ENCODE data around the gene IRF5.
A peak's percentile ranks its signal among the peaks of the same experiment; 100 is the strongest.
"Not testable (repeated sequence)": the region's sequence is repeated elsewhere in the genome, so short reads cannot be mapped to it uniquely, and the experiment has no call there.

The IRF5 gene

DNA sequence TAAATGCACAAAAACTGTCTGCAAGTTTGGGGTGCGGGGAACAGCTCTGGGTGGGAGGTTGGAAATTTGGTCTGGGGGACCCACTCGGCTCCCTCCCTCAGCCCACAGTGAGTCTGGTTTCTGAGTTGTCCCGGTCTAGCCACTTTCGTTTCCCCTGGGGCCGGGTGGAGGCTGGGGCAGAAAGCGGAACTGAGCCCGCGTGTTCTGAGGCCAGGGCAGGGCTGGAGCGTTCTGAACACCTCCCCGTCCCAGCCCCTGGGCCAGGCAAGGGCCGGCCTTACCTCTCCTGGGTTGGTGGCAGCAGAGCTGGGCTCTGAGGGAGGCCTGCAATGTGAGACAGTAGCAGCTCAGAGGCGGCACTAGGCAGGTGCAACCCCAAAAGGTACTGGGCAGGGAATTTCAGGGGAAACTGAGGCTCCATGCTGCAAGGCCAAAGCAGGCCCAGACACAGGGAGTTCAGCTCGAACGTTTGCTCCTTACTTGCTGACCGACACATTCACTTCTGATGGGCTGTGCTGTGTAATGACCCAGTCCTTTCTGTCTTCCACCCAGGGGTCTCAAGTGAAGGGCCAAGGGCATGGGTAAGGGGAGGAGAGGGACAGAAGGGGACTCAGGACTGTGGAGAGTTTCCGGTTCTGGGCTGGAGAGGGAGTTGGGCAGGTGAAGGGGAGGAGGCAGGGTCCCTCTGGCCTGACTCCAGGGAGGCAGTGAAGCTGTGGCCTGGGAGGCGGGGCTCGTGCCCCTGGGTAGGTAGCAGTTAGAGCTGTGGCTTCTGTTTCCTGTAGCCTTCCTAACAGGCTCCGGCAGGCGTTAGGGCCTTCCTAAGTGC is 3.0 kb downstream of the IRF5 start:
- DNase-seq = no peak

DNA sequence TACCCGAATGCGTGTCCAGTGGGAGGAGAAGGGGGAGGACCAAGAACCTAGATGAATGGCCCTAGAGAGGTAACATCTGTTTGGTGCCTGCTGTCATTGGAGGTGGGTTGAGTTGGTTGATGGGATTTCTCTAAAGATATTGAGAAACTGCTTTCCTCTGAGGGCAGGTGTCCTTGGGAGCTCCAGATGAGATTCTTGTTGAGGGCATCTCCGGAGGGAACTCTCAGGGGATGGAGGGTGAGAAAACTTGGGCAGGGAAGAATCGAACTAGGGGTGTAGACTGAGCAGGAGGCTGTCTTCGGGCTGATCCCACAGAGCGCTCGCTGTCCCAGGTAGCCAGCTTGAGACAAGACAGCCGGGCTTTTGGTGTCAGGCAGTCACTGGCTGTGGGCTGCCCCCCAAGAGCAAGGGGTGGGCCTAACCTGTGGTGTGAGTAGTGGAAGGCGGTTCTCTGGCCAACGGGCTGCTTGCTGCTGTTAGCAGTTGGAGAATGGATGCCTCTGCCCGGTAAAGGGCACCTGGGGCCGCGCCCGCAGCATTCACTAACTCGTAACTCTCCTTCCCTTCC is 3.7 kb downstream of the IRF5 start:
- DNase-seq = no peak

DNA sequence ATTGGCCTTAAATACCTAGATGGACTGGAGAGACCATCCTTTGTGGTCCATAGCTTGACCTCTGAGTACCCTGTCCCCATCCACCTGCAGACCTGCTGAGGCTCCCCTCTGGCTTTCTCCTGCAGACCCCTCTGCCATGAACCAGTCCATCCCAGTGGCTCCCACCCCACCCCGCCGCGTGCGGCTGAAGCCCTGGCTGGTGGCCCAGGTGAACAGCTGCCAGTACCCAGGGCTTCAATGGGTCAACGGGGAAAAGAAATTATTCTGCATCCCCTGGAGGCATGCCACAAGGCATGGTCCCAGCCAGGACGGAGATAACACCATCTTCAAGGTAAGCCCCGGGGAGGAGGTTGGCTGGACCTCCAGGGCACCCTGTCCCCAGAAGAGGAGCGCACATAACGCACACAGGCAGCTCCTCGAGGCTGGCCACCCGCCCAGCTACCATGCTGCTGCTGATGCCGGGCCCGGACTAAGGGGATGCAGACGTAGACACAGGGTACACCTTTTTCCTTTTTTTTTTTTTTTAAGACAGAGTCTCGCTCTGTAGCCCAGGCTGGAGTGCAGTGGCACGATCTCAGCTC is 4.3 kb downstream of the IRF5 start:
- no peak for DNase-seq

DNA sequence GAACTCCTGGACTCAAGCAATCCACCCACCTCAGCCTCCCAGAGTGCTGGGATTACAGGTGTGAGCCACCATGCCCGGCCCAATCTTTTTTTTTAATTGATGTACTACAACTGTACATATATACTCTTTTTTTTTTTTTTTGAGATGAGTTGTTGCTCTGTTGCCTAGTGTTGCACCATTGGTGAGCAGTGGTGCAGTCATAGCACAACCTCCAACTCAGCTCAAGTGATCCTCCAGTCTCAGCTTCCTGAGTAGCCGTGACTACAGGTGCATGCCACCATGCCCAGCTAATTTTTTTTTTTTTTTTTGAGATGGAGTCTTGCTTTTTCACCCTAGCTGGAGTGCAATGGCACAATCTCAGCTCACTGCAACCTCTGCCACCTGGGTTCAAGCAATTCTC is 5.5 kb downstream of the IRF5 start:
- DNase-seq = not testable (repeated sequence)

- no peak for DNase-seq
Measured at GRCh38 chr7:128944487-128945236, 6.9 kb downstream of the IRF5 start.

GRCh38 chr7:128945668-128946366 is 8.1 kb downstream of the IRF5 start:
- DNase-seq = no peak

GRCh38 chr7:128946936-128947830 is 9.5 kb downstream of the IRF5 start:
- DNase-seq = no peak

DNA sequence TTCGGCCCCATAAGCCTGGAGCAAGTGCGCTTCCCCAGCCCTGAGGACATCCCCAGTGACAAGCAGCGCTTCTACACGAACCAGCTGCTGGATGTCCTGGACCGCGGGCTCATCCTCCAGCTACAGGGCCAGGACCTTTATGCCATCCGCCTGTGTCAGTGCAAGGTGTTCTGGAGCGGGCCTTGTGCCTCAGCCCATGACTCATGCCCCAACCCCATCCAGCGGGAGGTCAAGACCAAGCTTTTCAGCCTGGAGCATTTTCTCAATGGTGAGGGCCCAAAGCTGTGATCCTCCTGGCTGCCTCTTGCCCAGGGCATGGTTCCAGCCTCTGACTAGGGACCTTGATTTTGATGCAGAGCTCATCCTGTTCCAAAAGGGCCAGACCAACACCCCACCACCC is 10.1 kb downstream of the IRF5 start:
- no peak for DNase-seq

- no peak for DNase-seq
Measured at GRCh38 chr7:128948312-128948973, 10.7 kb downstream of the IRF5 start.

DNA sequence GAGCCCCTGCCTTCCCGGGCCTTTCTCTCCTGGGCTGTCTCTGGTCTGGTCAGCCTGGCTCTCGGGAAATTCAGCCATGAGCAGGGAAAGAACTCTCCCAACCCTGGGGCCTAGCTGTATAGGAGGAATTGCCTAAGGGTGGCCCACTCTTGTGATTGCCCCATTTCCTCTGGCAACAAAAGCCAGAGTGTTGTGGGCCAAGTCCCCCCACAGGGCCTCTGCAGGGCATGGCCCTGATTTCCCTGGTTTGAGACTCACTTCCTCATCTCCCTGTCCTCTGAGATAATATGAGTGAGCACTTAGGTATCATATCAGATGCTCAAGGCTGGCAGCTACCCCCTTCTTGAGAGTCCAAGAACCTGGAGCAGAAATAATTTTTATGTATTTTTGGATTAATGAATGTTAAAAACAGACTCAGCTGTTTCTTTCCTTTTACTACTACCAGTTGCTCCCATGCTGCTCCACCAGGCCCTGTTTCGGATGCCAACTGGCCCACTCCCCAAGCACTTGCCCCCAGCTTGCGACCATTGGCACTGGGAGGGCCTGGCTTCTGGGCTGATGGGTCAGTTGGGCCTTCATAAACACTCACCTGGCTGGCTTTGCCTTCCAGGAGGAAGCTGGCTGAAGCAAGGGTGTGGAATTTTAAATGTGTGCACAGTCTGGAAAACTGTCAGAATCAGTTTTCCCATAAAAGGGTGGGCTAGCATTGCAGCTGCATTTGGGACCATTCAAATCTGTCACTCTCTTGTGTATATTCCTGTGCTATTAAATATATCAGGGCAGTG is 11.4 kb downstream of the IRF5 start:
- DNase-seq = no peak

DNA sequence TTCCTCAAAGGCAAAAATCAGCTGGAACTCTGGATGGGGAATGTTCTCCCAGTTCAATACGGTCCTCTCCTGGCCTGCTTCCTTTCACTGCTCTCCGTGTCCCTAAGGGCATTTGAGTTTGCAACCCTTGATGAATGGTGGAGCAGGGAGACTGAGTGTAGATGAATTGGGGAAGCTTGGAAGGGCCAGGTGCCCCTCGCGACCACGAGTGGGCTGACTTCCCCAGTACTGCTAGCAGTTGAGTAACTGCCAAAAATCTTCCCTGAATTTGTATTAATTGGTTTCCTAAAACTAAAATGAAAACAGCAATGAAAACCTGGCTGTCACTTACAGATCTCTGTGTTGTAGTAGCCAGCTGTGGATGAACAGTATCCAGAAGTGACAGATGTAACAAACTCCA is 13.6 kb downstream of the IRF5 start:
- no peak for DNase-seq

- no peak for DNase-seq
Measured at GRCh38 chr7:128954150-128954549, 16.4 kb downstream of the IRF5 start.

GRCh38 chr7:128954830-128955802 is 17.4 kb downstream of the IRF5 start:
- peak; percentile 8 for DNase-seq

DNA sequence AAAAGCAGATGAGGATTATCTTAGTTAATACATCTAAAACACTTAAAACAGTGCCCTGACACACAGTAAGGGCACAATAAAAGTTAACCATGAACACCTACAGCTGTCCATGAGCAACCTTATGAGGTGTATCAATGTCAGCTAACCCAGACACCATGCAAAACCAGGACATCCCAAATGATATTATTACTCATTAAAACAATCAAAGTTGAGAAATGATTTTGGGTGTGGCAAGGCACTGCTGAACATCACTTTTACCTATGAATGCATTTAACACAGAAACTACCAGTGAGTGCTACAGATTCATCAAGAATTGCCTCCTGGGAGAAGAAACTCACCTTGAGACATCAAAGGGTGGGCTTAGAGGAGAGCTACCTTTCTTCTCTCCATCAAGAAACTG is 18.3 kb downstream of the IRF5 start:
- DNase-seq = no peak

DNA sequence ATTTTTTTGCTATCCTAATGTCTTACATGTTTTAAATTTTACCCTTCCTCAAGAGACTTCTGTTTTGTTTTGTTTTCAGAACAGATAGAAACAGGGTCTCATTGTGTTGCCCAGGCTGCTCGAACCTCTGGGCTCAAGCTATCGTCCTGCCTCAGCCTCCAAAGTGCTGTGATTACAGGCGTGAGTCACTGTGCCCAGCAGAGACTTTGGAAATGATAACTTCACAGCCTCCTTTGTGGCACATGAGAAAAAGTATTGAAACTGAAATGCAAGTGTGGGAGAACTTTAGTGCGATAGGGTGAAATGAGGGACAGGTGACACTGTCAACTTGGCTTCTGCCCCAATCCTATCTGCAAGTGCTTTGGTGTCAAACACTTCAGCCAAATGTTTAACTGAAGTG is 21.6 kb downstream of the IRF5 start:
- DNase-seq = no peak

GRCh38 chr7:128961030-128961659 is 23.4 kb downstream of the IRF5 start:
- no peak for DNase-seq

GRCh38 chr7:128962899-128963298 is 25.2 kb downstream of the IRF5 start:
- DNase-seq = no peak

- DNase-seq = no peak
Measured at GRCh38 chr7:128963327-128963757, 25.6 kb downstream of the IRF5 start.

DNA sequence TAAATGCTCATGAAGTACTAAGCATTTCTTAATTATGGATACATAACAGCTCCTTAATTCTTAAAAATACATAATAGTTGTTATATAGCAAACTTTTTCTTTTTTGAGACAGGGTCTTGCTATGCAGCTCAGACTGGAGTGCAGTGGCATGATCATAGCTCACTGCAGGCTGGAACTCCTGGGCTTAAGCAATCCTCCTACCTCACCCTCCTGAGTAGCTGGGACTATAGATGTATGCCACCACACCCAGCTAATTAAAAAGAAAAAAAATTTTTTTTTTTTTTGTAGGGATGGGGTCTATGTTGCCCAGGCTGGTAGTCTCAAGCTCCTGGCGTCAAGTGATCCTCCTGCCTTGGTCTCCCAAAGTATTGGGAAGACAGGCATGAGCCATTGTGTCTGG is 30.9 kb downstream of the IRF5 start:
- DNase-seq = no peak
